GM19193 (cell line): ENCODE data around the gene AP1B1.

Experiments
- POLR2A ChIP-seq: IDR thresholded peaks from 4 replicates; pipeline ENCODE4 v1.6.1; 2011; ENCODE audit not compliant: insufficient read depth, insufficient read length; ENCODE audit errors: extremely low read depth

AP1B1 gene

DNA sequence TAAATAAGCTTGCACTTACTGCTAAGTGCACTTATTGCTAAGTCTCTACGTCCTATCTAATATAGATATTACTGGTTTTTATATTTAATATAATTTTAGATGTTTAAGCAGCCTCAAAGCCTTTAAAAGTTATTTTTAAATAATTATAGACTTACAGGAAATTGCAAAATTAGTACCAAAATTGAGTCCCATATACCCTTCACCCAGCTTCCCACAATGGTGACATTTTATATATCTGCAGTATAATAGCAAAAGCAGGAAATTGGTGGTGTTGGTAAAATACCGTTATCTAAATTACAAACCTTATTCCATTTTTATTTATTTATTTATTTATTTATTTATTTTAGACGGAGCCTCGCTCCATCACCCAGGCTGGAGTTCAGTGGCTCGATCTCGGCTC is 1.9 kb upstream of the AP1B1 start:
- no peak for TF ChIP-seq POLR2A

DNA sequence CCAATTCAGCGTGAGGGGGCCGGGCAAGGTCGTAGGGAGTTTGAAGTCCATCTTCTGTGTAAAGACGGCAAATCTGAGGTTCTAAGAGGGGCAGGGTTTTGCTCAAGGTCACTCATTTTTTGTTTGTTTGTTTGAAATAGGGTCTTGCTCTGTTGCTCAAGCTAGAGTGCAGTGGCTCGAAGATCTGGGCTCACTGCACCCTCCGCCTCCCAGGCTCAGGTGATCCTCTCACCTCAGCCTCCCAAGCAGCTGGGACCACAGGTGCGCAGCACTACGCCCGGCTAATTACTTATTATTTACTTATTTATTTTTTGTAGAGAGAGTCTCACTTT is 355 bp upstream of the AP1B1 start:
- TF ChIP-seq POLR2A = no peak

DNA sequence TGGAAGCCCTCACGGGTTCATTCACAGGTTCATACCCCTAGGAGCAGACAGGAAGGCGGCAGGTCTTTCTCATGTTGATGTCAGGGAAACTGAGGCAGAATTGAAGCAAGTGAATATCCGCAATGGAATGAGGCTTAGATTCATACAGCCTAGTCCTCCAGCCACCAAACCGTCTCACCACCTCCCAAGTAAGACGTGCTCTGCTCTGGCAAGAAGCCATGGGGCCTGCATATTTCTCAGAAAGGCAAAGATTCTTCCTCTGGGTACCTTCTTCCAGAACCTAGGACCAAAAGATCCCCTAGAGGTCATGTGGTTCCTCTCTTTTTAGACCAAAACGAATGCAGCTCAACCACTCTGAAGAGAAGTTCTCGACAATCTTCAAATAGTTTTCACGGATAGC is 1.7 kb downstream of the AP1B1 start:
- no peak for TF ChIP-seq POLR2A

DNA sequence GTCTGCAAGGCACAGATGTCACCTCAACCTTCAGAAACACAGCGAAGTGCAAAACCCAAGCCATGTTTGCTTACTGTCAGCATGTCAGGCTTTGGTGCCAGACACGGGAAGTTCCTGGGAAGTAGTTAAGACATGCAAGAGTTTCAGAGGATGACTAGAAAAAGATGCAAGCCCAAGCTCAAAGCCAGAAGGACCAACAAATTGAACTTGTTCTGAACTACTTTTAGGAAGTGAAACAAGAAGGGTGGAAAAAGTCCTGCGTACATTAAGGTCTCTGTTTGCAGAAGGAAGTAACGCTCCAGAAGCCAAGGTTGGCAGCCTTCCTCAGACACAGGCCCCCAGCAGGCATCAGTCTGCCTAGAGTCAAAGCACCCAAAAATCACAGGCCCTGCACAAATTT is 2.6 kb downstream of the AP1B1 start:
- TF ChIP-seq POLR2A = no peak

DNA sequence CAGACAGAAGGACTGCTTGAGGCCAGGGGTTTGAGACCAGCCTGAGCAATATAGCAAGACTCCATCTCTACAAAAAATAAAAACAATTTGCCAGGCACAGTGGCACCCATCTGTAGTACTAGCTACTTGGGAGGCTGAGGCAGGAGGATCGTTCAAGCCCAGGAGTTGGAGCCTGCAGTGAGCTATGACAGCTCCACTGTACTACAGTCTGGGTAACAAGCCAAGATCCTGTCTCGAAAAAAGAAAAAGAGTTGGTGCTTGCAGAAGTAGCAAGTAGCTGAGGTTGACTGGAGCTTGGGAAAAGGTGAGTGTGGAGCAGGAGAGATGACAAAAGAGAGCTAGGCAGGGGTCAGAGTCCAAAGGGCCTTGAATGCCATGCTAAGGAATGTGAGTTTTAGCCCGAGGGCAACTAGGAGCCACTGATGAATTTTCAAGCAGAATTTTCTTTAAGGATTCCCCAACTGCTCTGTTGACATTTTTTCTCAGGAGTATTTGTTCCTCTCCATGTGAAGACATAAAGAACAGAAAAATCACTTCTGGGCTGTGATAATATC is 3.1 kb downstream of the AP1B1 start:
- TF ChIP-seq POLR2A = no peak

DNA sequence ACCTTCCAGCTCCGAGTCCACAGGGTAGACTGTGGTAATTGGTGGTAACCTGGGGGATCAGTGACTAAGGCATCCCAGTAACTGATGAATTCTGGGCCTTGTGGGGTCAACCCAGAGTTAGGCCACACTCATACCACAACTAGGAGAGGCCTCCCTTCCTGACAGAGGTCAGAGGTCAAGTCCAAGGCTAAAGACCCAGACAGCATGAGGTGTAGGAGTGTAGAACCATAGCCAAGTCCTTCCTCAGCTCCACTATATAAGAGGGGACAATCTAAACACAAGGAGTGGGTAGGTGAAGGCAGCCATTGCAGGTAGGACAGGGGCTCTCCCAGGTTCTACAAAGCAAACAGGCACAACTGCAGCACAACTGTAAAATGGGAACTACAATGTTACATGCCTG is 4.6 kb downstream of the AP1B1 start:
- no peak for TF ChIP-seq POLR2A

DNA sequence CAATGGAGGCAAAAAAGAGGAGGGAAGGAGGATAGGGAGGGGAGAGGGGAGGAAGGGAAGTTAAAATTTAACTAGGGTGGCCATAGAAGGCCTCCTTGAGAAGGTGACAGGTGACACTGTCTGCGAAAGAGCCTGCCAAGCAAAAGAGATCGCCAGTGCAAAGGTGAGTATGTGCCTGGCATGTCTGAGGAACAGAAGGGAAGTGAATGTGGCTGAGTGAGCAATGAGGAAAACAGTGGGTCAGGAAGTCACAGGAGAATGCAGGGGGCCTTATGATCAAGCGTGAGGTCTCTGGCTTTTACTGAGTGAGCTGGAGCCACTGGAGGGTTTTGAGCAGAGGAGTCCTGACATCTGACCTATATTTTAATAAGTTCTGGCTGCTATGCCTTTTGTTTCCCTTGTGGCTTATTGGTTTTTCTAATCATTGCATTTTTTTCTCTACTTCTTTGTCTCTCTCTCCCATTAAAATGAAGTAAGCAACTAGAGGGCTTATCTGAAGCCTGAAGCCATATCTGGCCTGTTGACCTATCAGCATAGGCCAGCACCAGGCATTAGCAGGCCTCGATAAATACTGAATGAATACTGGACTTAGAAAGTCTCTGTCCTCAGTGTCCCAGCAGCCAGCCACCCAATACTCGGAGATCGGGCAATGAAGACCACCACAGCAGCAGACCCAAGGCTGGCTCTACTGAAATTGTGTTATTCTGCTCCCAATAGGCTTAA is 5.6 kb downstream of the AP1B1 start:
- no peak for TF ChIP-seq POLR2A

DNA sequence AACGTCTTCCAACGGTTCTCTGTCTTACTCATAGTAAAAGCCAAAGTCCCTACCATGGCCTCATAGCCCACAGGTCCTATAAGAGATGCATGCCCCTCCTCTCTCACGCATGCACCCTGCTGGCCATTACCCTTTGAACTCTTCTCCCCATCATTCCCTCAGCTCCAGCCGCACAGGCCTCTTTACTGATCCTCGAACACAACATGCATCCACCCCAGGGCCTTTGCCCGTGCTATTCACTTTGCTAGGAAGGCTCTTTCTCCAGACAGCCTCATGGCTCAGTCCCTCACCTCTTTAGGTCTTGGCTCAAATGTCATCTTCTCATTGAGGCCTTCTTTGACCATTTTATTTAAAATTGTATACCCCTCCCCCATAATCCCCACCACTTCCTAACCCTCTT is 7.5 kb downstream of the AP1B1 start:
- TF ChIP-seq POLR2A = no peak

DNA sequence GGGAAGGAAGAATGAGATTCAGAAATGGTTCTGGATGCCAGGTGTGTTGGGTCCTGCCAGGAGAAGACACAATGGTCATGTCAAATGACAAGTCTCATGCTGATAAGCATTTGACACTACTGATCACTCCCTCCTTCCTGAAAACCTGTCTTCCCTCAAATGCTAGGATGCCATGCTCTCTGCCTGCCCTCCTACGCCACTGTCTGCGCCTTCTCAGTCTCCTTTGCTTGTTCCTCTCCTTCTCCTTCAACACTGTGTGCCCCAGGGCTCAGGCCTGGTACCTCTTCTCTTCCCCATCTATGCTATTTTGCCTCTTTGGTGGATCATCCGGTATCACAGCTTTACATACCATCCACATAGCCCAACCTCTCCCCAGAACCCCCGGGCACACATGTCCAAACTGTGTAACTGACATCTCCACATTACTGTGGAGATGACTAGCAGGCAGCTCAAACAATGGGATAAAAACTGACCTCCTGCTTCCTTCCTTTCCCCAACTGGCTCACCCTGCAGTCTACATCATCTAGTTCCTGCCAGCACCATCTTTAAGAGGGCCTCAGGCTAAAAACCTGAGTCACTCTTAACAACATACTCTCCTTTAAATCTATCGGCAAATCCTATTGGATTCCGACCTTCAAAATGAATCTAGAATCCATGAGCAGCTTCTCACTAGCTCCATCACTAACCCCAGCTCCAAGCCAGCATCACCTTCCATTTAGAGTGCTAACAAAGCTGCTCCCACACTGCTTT is 8.2 kb downstream of the AP1B1 start:
- TF ChIP-seq POLR2A = no peak

DNA sequence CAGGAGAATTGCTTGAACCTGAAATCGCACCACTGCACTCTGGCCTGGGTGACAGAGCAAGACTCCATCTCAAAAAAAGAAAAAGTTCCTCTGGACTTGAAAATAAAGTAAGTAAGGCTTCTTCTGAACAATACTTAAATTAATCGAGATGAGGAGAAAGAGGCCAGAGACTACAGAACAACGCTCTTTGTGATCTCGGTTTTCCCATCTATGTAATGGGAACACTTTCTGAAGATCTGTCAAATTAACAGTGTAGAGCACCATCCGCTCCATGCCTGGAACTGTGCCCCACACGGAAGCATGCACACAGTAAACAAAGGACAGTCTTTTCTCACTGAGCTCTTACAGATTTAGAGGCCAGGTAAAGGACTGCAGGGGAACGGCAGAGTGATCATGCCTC is 9.1 kb downstream of the AP1B1 start:
- TF ChIP-seq POLR2A = no peak

DNA sequence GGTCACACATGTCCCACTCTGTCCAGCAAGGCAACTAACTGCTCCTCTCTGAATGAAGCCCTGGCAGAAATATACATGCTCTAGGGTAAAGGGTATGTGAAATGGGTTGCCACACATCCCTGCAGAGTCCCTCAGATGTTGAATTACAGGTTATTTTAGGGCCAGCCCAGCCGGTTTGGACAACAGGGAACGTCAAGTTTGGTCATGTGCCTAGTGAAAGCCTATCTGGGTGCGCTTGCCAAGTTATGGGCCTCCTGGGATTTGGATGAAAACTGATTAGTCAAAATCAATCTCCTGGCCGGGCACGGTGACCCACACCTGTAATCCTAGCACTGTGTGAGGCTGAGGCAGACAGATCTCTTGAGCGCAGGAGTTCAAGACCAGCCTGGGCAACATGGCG is 10.4 kb downstream of the AP1B1 start:
- TF ChIP-seq POLR2A = no peak

DNA sequence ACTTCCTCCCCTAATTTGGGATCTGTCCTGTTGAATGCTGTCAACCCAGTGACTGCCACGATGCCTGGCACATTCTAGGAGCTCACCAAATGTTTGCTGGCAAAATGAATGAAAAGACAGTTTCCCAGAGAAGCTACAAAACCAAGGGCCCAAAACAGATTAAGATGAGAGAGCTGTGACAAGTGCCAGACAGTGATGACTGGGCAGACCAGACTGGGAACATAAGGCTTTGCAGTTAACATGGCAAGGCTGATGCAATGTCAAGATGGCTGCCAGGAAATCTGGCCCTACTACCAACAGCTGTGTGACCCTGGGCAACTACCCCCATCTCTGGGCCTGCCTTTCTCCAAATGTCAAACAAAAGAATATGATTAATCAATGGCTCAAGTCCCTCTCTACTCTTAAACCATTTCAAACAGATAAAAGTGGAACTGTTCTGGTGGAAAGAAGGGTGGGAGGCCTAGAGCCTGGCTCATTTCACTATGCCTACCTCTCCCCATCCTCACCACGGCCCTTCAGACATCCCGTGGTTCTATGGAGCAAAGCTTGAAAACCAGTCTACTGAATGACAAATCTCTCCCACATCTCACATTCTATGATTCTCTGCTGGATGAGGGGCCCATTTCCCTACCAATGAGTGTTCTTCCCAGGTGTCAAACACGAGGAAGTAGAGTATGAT is 12.8 kb downstream of the AP1B1 start:
- TF ChIP-seq POLR2A = no peak

DNA sequence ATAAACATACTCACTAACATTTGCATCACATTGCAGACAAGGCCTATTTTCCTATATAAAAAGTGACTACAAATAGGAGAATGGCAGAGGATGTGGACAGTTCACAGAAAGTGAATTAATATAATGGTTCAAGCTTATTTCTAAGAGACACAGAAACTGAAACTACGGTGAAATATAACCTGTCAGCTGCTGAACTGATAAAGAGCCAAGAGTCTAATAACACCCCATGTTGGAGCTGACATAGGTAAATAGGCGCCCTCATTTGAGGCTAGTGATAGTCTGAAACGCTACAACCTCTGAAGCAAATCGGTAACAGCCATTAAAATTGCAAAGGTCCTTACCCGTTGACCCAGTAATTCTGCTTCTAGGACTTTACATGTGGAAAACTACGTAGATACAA is 14.0 kb downstream of the AP1B1 start:
- TF ChIP-seq POLR2A = no peak

DNA sequence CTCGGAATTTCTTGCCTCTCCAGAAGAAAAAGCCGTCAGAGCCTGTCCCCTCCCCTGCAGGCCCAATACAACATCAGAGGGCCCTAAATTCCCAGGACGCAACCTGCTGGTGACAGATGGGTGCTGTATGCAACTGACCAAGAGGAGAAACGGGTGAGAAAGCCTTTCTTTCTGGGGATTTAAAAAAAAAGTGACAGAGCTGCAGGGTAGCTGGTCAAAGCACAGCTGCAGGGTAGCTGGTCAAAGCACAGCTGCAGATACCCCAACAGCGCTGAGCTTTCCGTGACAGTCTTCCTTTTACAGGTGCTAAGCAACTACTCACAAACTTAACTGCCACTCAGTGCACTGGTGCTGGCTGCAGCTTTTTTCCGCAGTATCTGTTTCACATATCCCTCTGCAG is 17.8 kb downstream of the AP1B1 start:
- no peak for TF ChIP-seq POLR2A

DNA sequence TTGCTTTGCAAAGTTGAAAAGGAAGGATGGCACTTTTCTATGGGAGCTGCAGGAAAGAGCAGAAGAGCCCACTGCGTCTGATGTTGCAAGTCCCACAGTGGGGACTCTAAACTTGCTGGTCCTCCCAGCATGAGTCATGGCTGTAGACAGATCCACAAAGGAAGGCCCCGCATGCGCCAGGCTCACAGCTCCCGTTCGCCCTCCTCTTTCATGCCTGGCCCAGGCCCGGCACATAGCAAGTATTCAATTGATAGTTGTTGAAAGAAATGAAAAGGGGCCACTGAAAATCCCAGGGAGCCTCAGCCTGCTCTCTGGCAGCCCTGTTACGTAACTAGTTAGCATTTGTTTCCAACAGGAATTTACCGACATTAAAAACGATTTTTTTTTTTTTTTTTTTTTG is 18.9 kb downstream of the AP1B1 start:
- TF ChIP-seq POLR2A = no peak

DNA sequence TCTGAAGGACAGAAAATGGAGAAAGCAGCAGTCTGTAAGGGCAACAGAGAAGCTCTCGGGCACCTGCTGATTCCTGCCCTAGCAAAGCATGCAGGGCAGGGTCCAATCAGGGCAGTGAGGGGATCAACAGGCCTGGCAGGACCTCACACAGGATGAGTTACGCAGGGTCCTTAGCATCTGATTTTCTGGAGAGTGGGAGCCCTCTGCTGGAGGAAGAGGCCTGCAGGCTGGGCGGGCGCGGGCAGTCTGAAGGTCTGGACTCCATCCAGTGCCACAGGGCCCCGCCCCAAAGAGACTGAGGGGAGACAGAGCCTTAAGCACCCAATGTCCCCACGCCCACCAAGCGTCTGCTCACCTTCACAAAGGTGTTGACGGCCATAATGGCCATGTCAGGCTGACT is 28.9 kb downstream of the AP1B1 start:
- TF ChIP-seq POLR2A = no peak

DNA sequence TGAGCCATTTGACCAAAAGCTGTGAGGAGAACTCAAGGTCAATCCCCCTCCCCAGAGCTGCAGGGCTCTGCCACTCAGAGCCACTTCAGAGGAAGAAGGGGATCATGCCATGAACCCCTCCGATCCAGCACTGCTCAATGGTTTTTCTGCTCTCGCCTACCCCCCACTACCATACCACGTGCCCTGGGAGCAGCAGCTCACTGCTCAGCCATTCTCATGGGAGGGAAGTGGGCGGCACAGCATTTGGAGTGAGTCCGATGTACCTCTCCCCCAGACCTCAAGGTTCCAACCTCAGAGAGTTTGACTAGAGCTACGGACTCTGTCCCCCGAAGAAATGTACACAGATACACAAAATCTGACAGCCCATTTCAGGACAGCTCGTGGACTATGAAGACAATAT is 34.5 kb downstream of the AP1B1 start:
- no peak for TF ChIP-seq POLR2A

DNA sequence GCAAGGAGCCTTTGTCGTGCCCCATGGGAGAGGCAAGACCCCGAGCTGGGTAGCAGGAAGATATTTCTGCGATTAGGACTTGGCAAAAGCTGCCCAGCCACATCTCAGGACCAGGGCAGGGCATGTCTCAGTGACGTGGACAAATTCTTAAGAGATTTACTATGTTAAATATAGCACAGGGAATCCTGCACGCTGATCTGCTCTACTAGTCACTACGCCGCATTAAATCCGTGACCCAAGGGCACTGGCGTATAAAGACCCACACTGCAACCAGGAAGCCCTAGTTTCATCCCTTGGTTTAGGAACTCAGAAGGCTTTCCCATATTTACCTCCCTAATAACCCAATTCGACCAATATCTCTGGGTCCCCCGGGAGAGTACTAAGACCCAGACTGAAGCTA is 35.1 kb downstream of the AP1B1 start:
- no peak for TF ChIP-seq POLR2A
